ENCODE measurements around the gene ACOT12.

- TF ChIP-seq CTCF (IDR thresholded peaks at IDR 0.05) (no peak), POLR2A (IDR thresholded peaks at IDR 0.05) (no peak)
Observed at GRCh38 chr5:81361600-81361999, 32.3 kb downstream of the ACOT12 start.
